GM10847 (cell line): ENCODE results near the gene ARFGAP3.

Source experiments
- POLR2A ChIP-seq: IDR thresholded peaks from 2 replicates; pipeline ENCODE4 v1.6.1; 2011; ENCODE audit not compliant: insufficient read length; ENCODE audit errors: extremely low read depth

The ARFGAP3 gene

GRCh38 chr22:42825796-42826195 is 31.3 kb downstream of the ARFGAP3 start:
- TF ChIP-seq POLR2A, result no peak

GRCh38 chr22:42821386-42821785 is 35.7 kb downstream of the ARFGAP3 start:
- TF ChIP-seq POLR2A, result no peak

- no peak for TF ChIP-seq POLR2A
Measured at GRCh38 chr22:42820045-42820763, 36.9 kb downstream of the ARFGAP3 start.

- TF ChIP-seq POLR2A, result no peak
Measured at GRCh38 chr22:42819412-42820044, 37.5 kb downstream of the ARFGAP3 start.

GRCh38 chr22:42817556-42817955 is 39.5 kb downstream of the ARFGAP3 start:
- TF ChIP-seq POLR2A, result no peak

GRCh38 chr22:42816336-42816735 is 40.7 kb downstream of the ARFGAP3 start:
- TF ChIP-seq POLR2A, result no peak

- TF ChIP-seq POLR2A, result no peak
Measured at GRCh38 chr22:42814616-42815015, 42.5 kb downstream of the ARFGAP3 start.

GRCh38 chr22:42814215-42814614 is 42.9 kb downstream of the ARFGAP3 start:
- no peak for TF ChIP-seq POLR2A

- no peak for TF ChIP-seq POLR2A
Measured at GRCh38 chr22:42813501-42813900, 43.6 kb downstream of the ARFGAP3 start.

- no peak for TF ChIP-seq POLR2A
Measured at GRCh38 chr22:42811459-42811858, 45.6 kb downstream of the ARFGAP3 start.

GRCh38 chr22:42808521-42808920 is 48.6 kb downstream of the ARFGAP3 start:
- TF ChIP-seq POLR2A, result no peak

- no peak for TF ChIP-seq POLR2A
Measured at GRCh38 chr22:42807185-42807584, 49.9 kb downstream of the ARFGAP3 start.

GRCh38 chr22:42805998-42806830 is 50.9 kb downstream of the ARFGAP3 start:
- no peak for TF ChIP-seq POLR2A

GRCh38 chr22:42805016-42805997 is 51.8 kb downstream of the ARFGAP3 start:
- TF ChIP-seq POLR2A, result no peak

GRCh38 chr22:42803389-42803788 is 53.7 kb downstream of the ARFGAP3 start:
- no peak for TF ChIP-seq POLR2A
